Measurements from ENCODE around the gene NATD1.
A peak's percentile ranks its signal among the peaks of the same experiment; 100 is the strongest.

The NATD1 gene

DNA sequence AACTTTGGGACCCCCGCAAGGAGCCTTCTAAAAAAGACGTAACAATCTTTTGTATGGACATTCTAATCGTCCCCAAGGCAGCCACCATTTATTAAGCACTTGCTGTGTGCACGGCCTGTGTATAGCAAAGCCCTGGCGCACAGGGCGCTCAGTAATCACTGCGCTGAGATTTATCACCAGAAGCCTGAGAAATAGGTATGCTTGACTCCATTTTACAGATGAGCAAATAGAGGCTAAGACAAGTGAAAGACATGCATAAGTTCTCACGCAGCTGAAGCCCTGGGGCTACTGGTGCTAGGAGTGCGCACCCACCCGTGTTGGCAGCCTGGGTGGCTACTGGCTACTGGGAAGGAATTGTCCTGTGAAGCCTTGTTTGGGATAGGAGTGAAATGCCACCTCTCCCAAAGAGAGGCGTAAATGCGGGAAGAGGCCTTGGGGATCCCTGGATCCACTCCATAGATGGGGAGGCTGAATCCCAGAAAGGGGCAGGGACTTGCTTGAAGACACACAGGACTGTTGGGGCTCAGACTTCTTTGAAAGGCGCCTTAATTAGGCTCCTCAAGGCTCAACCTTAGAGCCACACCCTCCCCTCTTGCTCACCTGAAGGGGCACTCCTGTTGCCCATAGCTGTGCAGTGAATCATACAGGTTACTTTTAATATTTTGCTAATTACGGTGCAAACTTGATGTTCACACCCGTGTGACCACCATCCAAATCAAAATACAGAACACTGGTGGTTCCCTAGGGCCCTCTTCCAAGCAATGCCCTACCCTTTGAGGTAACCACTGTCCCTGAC lies 634 bp upstream of the NATD1 start:
- H3K4me3 ChIP-seq (ENCODE audit: low read depth, low read length) = peak overlapping the region; percentile 62
- TF ChIP-seq, protein P1, sequence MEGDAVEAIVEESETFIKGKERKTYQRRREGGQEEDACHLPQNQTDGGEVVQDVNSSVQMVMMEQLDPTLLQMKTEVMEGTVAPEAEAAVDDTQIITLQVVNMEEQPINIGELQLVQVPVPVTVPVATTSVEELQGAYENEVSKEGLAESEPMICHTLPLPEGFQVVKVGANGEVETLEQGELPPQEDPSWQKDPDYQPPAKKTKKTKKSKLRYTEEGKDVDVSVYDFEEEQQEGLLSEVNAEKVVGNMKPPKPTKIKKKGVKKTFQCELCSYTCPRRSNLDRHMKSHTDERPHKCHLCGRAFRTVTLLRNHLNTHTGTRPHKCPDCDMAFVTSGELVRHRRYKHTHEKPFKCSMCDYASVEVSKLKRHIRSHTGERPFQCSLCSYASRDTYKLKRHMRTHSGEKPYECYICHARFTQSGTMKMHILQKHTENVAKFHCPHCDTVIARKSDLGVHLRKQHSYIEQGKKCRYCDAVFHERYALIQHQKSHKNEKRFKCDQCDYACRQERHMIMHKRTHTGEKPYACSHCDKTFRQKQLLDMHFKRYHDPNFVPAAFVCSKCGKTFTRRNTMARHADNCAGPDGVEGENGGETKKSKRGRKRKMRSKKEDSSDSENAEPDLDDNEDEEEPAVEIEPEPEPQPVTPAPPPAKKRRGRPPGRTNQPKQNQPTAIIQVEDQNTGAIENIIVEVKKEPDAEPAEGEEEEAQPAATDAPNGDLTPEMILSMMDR (IDR thresholded peaks at IDR 0.05; ENCODE audit: low read depth, low read length) = no peak

DNA sequence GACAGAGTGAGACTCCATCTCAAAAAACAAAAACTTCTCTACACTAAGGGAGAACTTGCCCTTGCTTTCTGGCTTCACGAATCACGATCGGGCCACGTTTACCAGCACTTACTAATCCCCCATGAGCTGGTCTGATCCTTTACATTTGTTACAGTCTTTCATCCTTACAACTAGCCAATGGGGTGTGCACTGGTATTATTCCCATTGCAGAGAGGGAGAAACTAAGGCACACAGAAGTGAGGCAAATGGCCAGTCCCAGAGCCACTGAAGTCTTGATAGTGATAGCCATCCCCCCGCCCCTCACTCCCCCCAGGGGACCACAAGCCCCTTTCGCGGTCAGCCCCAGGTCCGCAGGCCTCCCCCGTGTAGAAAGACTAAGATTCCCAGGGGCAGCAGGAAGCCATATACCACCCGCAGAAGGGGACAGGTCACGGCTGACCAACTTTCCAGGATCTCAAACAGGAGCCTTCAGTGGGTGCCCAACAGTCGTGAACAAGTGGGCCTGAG lies 868 bp downstream of the NATD1 start:
- TF ChIP-seq, protein P1 (IDR thresholded peaks at IDR 0.05; ENCODE audit: low read depth, low read length) = no peak
- H3K4me3 ChIP-seq (ENCODE audit: low read depth, low read length) = peak overlapping the region; percentile 62

DNA sequence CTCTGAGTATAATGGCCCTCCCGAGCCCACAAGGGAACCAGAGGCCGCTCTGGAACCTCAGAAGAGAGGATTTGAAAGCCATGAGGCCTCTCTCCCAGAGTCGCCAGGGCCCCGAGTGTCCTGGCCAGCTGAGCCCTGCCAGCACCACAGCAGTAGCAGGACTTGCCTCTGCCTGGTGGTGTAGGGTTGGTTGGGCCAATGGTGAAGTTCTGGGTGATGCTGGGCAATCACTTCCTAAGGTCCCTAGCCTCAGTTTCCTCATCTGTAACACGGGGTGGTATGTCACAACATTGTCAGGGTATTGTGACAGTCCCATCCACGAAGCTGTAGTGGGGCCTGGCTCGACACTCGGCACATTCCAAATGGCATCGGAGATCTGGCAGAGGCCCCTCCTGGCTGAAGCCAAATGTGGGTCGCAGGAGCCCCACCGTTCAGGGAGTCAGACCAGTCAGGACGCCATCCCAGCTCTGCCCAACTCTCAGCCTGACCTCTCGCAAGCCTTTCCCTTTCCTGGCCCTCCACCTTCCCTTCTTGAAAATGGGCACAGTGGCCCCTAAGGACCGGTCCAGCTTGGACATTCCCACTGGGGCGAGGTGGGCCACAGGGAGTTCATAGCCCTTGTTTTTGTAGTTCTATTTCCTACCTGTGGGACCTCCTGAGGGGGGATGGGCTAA lies 1.7 kb downstream of the NATD1 start:
- TF ChIP-seq, protein P1 (IDR thresholded peaks at IDR 0.05; ENCODE audit: low read depth, low read length) = no peak
- H3K4me3 ChIP-seq (ENCODE audit: low read depth, low read length) = no peak overlapping the region

DNA sequence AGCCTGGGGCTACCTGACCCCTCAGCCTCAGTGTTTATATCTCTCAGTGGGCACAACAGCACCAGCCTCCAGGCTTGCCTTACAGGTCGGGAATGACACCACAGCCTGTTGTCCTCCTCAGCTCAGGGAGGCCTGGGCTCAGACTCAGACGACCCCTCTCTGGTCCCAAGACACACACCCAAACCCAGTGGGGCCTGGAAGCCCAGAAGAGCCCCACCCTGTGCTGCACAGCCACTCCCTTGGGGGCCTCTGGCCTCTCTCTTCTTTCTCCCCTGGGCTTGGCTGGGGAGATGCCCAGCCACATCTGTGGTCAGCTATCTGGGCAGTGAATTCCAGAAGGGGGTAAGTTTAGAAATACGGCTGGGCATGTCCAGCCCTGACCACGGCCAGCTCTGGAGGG lies 2.4 kb downstream of the NATD1 start:
- TF ChIP-seq, protein P1 (IDR thresholded peaks at IDR 0.05; ENCODE audit: low read depth, low read length) = no peak
- H3K4me3 ChIP-seq (ENCODE audit: low read depth, low read length) = no peak overlapping the region

DNA sequence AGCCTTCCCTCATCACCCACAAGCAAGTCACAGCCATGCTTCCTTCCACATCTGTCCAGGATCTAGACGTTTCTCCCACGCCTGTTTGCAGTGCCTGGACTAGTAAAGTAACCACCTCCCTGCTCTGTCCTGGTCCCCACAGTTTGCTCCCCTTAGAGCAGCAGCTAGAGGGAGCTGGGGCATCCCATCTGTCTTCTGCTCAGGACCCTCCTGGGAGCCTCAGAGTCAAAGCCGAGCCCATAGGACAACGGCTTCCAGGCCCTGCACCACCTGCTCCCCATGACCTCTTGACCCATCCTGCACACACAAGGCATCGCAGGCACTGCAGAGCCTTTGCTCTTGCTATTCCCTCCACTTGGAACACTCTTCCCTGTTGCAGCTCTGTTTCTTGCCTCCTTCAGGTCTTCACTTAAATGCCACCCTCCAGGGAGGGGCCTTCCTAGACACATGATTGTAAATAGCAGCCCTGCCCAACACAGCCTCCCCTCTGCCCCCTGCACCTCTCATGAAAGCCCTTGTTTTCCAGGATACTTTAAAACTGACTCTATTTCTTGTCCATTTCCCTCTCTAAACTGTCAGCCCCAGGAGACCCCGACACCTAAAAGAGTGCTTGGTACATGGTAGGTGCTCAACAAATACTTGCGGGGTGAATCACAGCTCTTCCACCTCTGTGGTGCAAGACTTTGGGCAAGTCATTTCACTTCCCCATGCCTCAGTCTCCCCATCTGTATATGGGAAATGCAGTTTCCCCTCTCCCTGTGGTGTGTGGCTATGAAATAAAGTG lies 3.1 kb downstream of the NATD1 start:
- TF ChIP-seq, protein P1 (IDR thresholded peaks at IDR 0.05; ENCODE audit: low read depth, low read length) = no peak
- H3K4me3 ChIP-seq (ENCODE audit: low read depth, low read length) = no peak overlapping the region

DNA sequence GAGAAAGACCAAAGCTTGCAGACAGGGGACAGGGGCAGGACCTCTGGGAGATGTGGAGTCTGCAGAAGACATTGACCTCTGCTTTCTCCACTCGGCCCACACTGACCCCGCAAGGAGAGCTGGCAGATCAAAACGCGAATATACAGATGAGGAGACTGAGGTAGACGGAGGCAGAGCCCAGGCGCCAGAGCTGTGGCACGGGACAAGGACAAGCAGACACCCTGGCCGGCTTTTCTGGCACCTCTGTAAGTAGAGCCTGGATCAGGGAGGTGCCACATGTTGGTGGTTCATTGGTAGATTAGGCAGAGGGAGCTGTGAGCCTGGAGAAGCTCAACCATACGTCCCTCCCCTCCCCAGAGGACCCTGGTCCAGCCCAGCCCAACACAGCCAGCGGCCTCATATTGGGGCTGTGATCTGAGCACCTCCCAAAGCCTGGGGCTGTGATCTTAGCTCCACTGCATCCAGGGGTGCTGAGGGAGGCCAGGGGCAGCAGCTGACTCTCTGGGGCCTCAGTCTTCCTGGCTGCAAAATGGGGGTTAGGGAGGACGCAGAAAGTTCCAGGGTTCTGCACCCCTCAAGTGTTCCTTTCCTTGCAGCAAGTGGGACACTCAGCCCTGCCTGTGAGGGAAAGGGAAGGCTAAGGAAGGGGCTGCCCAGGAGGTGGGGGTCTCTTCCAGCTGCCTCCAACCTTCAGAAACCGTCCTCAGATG lies 4.0 kb downstream of the NATD1 start:
- TF ChIP-seq, protein P1 (IDR thresholded peaks at IDR 0.05; ENCODE audit: low read depth, low read length) = no peak
- no peak overlapping the region for H3K4me3 ChIP-seq (ENCODE audit: low read depth, low read length)

Measured in WI38 (cell line).